NK-92 (cell line): Measurements from ENCODE around the gene TFB1M.
"Not testable (repeated sequence)": the region's sequence is repeated elsewhere in the genome, so short reads cannot be mapped to it uniquely, and the experiment has no call there.

Source experiments
- DNase-seq: peaks from one replicate; lab custom pipeline; 2025; ENCODE audit not compliant: unreplicated experiment; lab: John Stamatoyannopoulos, UW

The TFB1M gene

GRCh38 chr6:155244434-155244833, 69.8 kb downstream of the TFB1M start:
- no peak for DNase-seq

- no peak for DNase-seq
Observed at GRCh38 chr6:155241966-155242365, 72.3 kb downstream of the TFB1M start.

- DNase-seq: no peak
Observed at GRCh38 chr6:155240905-155241600, 73.2 kb downstream of the TFB1M start.

GRCh38 chr6:155237613-155238012, 76.7 kb downstream of the TFB1M start:
- DNase-seq: no peak

- DNase-seq: no peak
Observed at GRCh38 chr6:155235087-155235486, 79.2 kb downstream of the TFB1M start.

GRCh38 chr6:155234687-155235086, 79.6 kb downstream of the TFB1M start:
- DNase-seq: no peak

GRCh38 chr6:155234167-155234566, 80.1 kb downstream of the TFB1M start:
- DNase-seq: no peak

GRCh38 chr6:155232848-155233247, 81.4 kb downstream of the TFB1M start:
- DNase-seq: no peak

- not testable (repeated sequence) for DNase-seq
Observed at GRCh38 chr6:155230975-155231374, 83.3 kb downstream of the TFB1M start.

GRCh38 chr6:155228546-155229166, 85.6 kb downstream of the TFB1M start:
- no peak for DNase-seq

- DNase-seq: no peak
Observed at GRCh38 chr6:155227046-155227445, 87.2 kb downstream of the TFB1M start.

GRCh38 chr6:155224618-155225017, 89.7 kb downstream of the TFB1M start:
- no peak for DNase-seq

GRCh38 chr6:155223646-155224451, 90.4 kb downstream of the TFB1M start:
- no peak for DNase-seq

- DNase-seq: no peak
Observed at GRCh38 chr6:155222506-155222905, 91.8 kb downstream of the TFB1M start.

- DNase-seq: no peak
Observed at GRCh38 chr6:155221086-155221485, 93.2 kb downstream of the TFB1M start.

- DNase-seq: no peak
Observed at GRCh38 chr6:155219858-155220301, 94.4 kb downstream of the TFB1M start.

- no peak for DNase-seq
Observed at GRCh38 chr6:155219299-155219698, 95.0 kb downstream of the TFB1M start.

GRCh38 chr6:155218711-155219110, 95.6 kb downstream of the TFB1M start:
- DNase-seq: not testable (repeated sequence)

GRCh38 chr6:155216312-155217046, 97.8 kb downstream of the TFB1M start:
- no peak for DNase-seq

GRCh38 chr6:155215906-155216305, 98.4 kb downstream of the TFB1M start:
- no peak for DNase-seq
